OCI-LY3 (cell line): ENCODE results near the gene SPON1.

Experiments
- H2AFZ ChIP-seq: fragments of 200-600, 300-600 bp; shearing (Covaris generic); 2 replicates; pipeline ENCODE4 v1.6.0; 2014; ENCODE audit warnings: antibody characterized with exemption, low read depth, low read length
- H3K27ac ChIP-seq: fragments of 200-600, 300-600 bp; sonication (generic); 2 replicates; pipeline ENCODE4 v1.5.1; 2014; ENCODE audit warnings: mild to moderate bottlenecking, low read length, moderate library complexity, mixed read lengths
- H3K27me3 ChIP-seq: fragments of 200-600, 300-600 bp; sonication (generic); 2 replicates; pipeline ENCODE4 v1.6.1; 2014; ENCODE audit warnings: low read depth, low read length, mixed read lengths
- H3K36me3 ChIP-seq: fragments of 200-600, 300-600 bp; sonication (generic); replicated peaks from 2 replicates; pipeline ENCODE3; 2014; ENCODE audit warnings: low read depth, low read length, mixed read lengths
- H3K4me1 ChIP-seq: fragments of 300-600, 200-600 bp; sonication (generic); 2 replicates; pipeline ENCODE4 v1.6.1; 2014; ENCODE audit warnings: low read length, mixed read lengths
- H3K4me2 ChIP-seq: fragments of 200-600, 300-600 bp; sonication (generic); 2 replicates; pipeline ENCODE4 v1.6.1; 2014; ENCODE audit warnings: low read length, mixed read lengths
- H3K4me3 ChIP-seq: fragments of 300-600, 200-600 bp; sonication (generic); 2 replicates; pipeline ENCODE4 v1.5.1; 2014; ENCODE audit warnings: antibody characterized with exemption, mild to moderate bottlenecking, low read length, moderate library complexity
- H3K79me2 ChIP-seq: fragments of 300-600, 200-600 bp; shearing (Covaris generic); 2 replicates; pipeline ENCODE4 v1.6.1; 2014; ENCODE audit warnings: mild to moderate bottlenecking, low read length, mixed read lengths
- H3K9ac ChIP-seq: fragments of 300-600, 200-600 bp; shearing (Covaris generic); 2 replicates; pipeline ENCODE4 v1.6.0; 2014; ENCODE audit warnings: mild to moderate bottlenecking, low read length, moderate library complexity
- H3K9me3 ChIP-seq: fragments of 200-600, 300-600 bp; shearing (Covaris generic); 2 replicates; pipeline ENCODE4 v1.6.1; 2014; ENCODE audit warnings: low read length, mixed read lengths; ENCODE audit not compliant: insufficient read depth
- H4K20me1 ChIP-seq: fragments of 200-600, 300-600 bp; sonication (generic); 2 replicates; pipeline ENCODE4 v1.6.1; 2016; ENCODE audit warnings: low read length, mixed read lengths; ENCODE audit not compliant: insufficient read depth
- EZH2phosphoT487 ChIP-seq: fragments of 200-600 bp; shearing (Covaris generic); IDR thresholded peaks from 2 replicates; pipeline ENCODE4 v1.6.1; 2018; ENCODE audit warnings: antibody characterized with exemption, mixed run types, low read depth
- TF ChIP-seq, protein P1 (sequence below): fragments of 200-600, 300-600 bp; sonication (generic); IDR thresholded peaks from 2 replicates; pipeline ENCODE4 v1.5.1; 2014; ENCODE audit warnings: antibody characterized with exemption, low read length, low read depth

SPON1 gene

DNA sequence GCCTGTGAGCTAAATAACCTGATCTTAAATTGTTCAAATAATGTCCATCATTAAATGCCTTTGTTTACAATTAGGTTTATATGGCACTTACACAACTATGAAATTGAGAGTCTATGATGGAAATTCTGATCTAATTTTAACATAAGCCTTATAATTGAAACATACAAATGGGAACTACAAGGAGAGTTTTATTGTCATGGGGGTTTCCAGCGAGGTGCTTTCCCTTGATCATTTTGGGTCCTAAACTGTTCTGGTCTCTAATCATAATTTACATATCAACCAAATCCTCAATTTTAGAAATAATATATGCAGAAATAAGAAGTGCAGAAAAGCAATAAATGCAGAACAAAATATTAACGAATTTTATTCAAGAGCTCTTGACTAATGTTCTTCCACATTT, 351.6 kb downstream of the SPON1 start:
- Histone ChIP-seq H2AFZ (no peak overlapping the region), H3K9me3 (no peaks in the 10 kb centered on the region), H3K36me3 (no peaks in the 10 kb centered on the region), H3K9ac (peak overlapping the region; percentile 46), H3K4me1 (peaks cover 77% of the 10 kb centered on the region), H3K4me2 (peak overlapping the region; percentile 81), H3K27ac (peak overlapping the region; percentile 86), H3K4me3 (peak overlapping the region; percentile 61), H3K79me2 (peaks cover 86% of the 10 kb centered on the region), H3K27me3 (no peaks in the 10 kb centered on the region), H4K20me1 (no peaks in the 10 kb centered on the region)
- TF ChIP-seq, protein P1, sequence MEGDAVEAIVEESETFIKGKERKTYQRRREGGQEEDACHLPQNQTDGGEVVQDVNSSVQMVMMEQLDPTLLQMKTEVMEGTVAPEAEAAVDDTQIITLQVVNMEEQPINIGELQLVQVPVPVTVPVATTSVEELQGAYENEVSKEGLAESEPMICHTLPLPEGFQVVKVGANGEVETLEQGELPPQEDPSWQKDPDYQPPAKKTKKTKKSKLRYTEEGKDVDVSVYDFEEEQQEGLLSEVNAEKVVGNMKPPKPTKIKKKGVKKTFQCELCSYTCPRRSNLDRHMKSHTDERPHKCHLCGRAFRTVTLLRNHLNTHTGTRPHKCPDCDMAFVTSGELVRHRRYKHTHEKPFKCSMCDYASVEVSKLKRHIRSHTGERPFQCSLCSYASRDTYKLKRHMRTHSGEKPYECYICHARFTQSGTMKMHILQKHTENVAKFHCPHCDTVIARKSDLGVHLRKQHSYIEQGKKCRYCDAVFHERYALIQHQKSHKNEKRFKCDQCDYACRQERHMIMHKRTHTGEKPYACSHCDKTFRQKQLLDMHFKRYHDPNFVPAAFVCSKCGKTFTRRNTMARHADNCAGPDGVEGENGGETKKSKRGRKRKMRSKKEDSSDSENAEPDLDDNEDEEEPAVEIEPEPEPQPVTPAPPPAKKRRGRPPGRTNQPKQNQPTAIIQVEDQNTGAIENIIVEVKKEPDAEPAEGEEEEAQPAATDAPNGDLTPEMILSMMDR, result no peak
- TF ChIP-seq EZH2phosphoT487, result no peak

DNA sequence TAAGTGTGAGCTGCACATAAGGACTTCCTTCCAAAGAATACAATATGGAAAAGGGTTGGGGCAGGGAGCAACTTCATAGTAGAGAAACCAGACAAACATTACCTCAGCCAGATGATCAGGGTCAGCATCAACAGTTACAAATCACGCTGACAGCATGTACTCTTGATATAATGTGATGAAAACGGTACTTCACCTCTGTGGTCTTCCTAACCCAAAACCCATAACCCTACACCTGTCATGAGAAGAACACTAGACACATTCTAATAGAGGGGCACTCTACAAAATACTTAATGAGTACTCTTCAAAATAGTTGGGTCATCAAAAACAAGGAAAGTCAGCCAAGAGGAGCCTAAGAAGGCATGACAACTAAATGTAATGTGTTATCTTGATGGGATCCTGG, 352.6 kb downstream of the SPON1 start:
- Histone ChIP-seq H3K4me1 (peaks cover 72% of the 10 kb centered on the region), H3K4me3 (peak overlapping the region; percentile 7; the same call in 1 of the 2 replicates)

More for the DNA sequence above, 352.6 kb downstream of the SPON1 start:
- Histone ChIP-seq H3K9me3 (no peaks in the 10 kb centered on the region), H2AFZ (no peak overlapping the region), H3K9ac (peak overlapping the region; percentile 46), H3K4me2 (peak overlapping the region; percentile 81), H3K27me3 (no peaks in the 10 kb centered on the region), H4K20me1 (no peaks in the 10 kb centered on the region), H3K27ac (peak overlapping the region; percentile 86), H3K79me2 (peaks cover 83% of the 10 kb centered on the region), H3K36me3 (no peaks in the 10 kb centered on the region)
- no peak for TF ChIP-seq EZH2phosphoT487
- TF ChIP-seq, protein P1, result no peak
